Astrocyte of the hippocampus (primary cell): ENCODE results near the gene TM4SF1.
"Not testable (repeated sequence)": the region's sequence is repeated elsewhere in the genome, so short reads cannot be mapped to it uniquely, and the experiment has no call there.

Experiments
- DNase-seq: peaks from one replicate; pipeline ENCODE4 v3.0.0; 2011; ENCODE audit warnings: low read depth, low spot score

Gene TM4SF1

DNA sequence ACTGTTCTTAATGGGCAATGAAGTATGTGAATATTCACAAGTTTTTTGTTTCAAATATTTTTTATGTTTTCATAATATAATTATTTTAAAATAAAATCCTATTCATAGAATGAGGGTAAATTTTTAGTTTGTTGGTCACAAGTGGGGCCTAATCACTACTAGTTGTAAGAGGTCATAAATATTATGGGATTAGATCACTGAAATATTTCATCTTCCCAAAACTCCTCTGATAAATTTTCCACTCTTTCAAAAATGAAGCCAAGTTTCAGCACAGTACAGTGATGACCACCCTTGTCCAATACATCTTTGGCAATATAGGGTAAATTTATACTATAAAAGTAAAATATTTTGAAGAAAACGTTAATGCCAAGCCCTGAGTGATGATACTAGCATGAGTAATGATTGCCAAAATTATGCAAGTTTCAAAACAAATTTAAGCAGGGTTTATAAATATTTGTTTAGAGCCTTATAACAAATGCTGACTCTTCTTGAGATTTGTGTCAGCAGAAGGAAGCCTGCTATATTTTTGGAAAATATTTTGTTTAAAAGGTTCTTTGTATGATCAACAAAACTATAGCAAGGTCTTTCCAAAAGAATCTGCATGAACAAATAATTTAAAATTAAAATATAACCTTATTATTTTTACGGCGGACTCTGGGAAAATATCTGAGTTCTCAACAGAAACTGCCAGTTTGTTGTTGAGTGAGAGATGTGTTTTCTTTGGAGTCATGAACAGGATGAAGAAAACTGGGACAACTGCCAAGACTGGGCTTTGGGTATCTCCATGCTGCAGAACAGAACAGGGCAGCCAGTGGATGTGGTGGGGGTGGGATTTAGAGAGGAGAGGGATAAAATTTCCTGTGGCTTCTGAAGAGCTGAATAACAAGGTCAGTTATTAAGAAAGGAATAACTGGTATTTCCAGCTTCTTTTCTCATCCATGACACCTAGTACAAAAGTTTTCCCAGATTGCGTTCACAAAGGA, 17.9 kb upstream of the TM4SF1 start:
- DNase-seq: peak; percentile 82

DNA sequence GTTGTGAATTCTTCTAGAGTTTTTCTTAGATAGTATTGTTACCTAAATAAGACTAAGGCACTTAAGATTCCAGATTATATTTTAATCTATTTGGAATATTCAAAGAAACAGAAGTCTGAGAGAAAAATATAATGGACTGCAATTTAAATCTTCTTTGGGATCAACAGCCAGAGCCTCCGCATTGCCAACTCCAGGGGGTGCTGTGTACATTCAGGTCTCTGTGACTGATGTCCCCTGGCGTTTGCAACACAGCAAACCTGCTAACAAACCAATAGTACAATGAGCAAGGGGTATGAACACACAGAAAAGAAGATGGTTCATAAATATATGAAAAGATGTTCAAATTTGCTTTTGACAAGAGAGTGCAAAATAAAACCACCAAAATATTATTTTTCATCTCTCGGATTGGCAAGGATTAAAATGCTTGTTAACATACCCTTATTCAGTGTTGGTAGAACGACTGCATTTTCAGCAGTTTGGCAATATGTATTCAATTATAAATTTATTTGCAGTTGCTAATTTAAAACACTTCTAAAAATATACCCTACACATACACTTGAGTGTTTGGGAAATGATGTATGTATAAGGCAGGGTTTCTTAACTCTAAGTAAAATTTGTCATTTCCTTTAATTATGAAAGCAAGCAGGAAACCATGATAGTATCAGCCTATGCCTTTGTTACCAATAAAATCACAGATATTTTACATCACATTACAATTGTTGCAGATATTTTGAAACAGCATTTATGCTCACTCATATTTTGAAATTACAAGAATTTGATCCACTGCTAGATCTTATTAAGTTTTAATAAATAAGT, 16.1 kb upstream of the TM4SF1 start:
- peak; percentile 89 for DNase-seq

DNA sequence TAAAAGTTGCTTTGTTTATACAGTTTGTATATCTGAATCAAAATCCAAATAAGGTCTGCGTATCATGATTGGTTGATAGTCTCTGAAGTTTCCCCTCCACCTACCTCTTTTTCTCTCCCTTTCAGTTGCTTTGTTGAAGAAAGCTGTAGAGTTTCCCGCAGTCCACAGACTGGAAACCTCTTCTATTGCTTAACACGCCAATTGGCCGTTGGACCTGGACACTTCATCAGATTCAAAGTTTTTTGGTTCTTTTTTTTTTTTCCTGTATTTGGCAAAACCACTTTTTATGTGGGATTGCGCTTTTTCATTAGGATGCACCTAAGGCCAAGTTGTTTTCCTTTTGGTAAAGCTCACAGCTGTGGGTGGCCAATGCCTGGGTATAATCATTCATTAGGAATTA, 14.5 kb upstream of the TM4SF1 start:
- no peak for DNase-seq

GRCh38 chr3:149390772-149391212, 13.3 kb upstream of the TM4SF1 start:
- no peak for DNase-seq

DNA sequence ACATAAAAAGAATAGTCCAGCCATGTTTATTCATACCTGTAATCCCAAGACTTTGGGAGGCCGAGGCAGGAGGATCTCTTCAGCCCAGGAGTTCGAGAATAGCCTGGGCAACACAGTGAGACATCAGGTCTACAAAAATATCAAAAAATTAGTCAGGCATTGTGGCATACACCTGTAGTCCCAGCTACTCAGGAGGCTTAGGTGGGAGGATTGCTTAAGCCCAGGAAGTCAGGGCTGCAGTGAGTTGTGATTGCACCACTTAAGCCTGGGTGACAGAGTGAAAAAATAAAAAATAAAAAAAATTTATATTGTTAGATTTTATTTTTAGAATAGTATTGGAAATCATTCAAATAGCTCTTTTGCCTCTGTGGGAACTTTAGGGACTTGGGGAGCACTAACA, 12.8 kb upstream of the TM4SF1 start:
- no peak for DNase-seq

DNA sequence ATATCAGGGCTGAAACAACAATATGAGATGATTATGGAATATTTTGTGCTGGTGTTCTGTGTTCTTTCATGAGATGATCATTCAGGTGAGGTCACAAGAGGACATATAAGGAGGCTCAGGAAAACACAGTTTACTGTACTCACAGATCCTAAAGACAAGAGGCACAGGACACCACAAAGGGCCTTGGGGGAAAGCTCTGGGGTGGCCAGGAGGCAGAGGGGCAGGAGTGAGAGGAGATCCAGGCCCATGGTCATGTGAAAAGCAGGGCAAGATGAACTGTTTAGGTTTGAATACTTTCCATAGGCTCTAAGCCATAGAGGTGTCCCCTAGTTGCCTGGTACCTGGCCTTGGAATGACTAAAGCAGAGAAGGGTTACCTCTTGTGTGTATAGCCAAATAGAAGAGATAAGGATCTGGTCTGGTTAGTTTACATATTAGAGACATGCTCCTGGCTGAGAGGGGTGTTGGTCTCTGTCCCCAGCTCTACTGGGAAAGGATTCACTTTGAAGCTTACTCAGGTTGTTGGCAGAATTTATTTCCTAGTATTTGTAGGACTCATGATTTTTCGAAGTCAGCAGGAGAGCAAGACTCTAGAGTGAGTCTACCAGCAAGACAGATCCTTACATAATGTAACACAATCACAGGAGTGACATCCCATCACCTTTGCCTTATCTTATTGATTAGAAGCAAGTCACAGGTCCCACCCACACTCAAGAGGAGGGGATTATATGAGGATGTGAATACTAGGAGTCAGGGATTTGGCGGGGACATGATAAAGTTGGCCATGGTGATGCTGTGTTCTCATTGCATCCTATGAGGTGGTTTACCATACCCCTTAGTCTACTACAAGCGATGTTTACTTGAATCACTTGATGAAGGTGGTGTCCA, 11.3 kb upstream of the TM4SF1 start:
- no peak for DNase-seq

GRCh38 chr3:149388001-149388440, 10.6 kb upstream of the TM4SF1 start:
- DNase-seq: peak; percentile 79

GRCh38 chr3:149386299-149386606, 8.8 kb upstream of the TM4SF1 start:
- DNase-seq: no peak

DNA sequence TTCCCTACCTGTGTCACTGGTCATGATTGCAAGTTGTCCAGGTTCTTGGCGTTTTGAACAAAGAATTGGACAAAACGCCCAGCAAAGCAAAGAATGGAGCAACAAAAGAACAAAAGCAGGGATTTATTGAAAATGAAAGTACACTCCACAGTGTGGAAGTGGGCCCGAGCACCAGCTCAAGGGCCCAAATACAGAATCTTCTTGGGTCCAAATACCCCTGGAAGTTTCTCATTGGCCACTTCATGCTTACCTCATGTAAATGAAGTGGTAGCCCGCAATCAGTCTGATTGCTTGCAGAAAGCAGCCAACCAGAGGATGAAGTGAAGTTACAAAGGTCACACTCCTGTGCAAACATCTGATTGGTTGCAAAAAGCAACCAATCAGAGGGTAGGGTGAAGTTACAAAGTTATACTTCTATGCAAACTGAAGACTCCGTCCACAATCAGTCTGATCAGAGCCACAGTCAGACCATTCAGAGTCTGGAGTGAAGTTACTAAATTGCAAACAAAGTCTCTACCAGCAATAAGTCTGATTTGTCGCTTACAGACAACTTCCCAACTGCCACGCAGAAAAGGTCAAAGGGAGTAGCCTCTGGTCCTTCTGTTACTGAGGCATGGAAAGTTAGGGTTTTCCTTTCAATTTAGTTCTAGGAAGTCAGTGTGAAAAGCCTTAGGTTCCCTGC, 8.3 kb upstream of the TM4SF1 start:
- no peak for DNase-seq

- DNase-seq: peak; percentile 82
Observed at GRCh38 chr3:149384911-149385321, 7.5 kb upstream of the TM4SF1 start.

GRCh38 chr3:149384167-149384566, 6.7 kb upstream of the TM4SF1 start:
- no peak for DNase-seq

- no peak for DNase-seq
Observed at GRCh38 chr3:149383703-149384102, 6.3 kb upstream of the TM4SF1 start.

DNA sequence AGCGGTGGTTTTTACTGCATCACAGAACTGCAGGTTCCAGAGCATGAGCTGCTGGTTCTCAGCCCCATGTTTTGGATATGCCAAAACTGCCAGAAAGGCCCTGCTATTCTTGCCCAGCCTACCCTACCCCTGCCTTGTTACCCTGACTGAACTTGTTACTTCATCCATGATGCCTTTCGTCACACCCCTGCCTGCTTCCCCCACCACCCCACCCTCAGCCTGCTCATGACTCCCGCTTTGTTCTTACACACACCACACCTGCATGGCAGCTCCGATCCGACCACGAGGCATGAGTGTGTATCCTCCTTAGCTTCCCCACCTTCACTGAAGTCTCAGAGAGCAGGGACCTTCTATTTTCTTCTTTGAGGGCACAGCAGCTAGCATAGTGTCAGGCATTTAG, 5.1 kb upstream of the TM4SF1 start:
- no peak for DNase-seq

- DNase-seq: no peak
Observed at GRCh38 chr3:149382101-149382467, 4.6 kb upstream of the TM4SF1 start.

GRCh38 chr3:149381173-149382100, 4.0 kb upstream of the TM4SF1 start:
- no peak for DNase-seq

DNA sequence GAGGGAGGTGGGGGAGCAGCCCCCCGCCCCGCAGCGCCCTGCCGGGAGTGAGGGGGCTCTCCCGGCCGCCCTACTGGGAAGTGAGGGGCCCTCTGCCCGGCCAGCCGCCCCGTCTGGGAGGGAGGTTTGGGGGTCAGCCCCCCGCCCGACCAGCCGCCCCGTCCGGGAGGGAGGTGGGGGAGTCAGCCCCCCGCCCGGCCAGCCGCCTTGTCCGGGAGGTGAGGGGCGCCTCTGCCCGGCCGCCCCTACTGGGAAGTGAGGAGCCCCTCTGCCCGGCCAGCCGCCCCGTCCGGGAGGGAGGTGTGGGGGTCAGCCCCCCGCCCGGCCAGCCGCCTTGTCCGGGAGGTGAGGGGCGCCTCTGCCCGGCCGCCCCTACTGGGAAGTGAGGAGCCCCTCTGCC, 2.8 kb upstream of the TM4SF1 start:
- DNase-seq: not testable (repeated sequence)

DNA sequence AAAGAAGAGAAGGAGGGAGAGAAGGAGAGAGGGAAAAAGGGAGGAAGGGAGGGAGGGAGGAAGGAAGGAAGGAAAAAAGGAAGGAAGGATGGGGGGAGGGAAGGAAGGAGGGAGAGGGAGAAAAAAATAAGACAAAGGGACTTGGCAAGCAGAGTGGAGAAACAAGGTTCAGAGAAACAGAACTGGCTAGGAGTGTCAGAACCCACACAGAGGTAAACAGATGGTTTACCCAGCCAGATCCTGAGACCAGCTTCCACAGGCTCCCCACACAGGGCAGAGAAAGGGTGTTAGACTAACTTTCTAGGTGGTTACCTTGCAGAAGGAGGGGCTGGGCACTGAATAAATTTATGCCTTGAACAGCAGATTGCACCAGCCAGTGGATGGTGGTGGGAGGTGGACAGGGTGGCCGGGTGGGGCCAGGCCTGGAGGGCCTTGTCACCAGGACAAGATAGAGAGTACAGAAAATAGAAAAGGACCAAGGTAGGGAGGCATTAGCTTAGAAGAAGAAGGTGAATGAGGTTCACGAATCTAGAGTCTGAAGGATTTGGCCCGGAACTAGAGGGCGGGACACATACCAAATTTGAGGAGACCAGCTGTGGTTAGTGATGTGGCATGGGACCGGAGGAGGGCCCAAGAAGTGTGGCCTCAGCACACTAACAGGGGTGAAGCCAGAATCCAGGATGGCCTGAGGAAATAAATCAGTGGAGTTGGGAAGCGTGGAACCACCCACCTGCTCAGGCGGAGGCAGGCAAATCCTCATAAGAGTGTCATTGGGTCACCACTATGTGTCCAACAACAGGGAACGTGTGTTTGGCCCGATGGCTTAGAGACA, 1.2 kb upstream of the TM4SF1 start:
- DNase-seq: no peak

GRCh38 chr3:149376718-149377407, 586 bp downstream of the TM4SF1 start:
- peak; percentile 87 for DNase-seq
